Measurements from ENCODE around the gene FAM98B.
"Not testable (repeated sequence)": the region's sequence is repeated elsewhere in the genome, so short reads cannot be mapped to it uniquely, and the experiment has no call there.

FAM98B gene

GRCh38 chr15:38453971-38454695 is at the start of gene FAM98B:
FAM98B (plus strand) TSS chr15:38454127; CDS start chr15:38454162, 35 bp downstream.
- peak; percentile 95 for DNase-seq

GRCh38 chr15:38406436-38406835 is 47.5 kb upstream of the FAM98B start:
- no peak for DNase-seq

- no peak for DNase-seq
Measured at GRCh38 chr15:38408576-38408975, 45.4 kb upstream of the FAM98B start.

- DNase-seq = no peak
Measured at GRCh38 chr15:38411902-38412301, 42.0 kb upstream of the FAM98B start.

- DNase-seq = no peak
Measured at GRCh38 chr15:38412466-38412865, 41.5 kb upstream of the FAM98B start.

- no peak for DNase-seq
Measured at GRCh38 chr15:38414357-38414756, 39.6 kb upstream of the FAM98B start.

- no peak for DNase-seq
Measured at GRCh38 chr15:38421069-38421690, 32.7 kb upstream of the FAM98B start.

GRCh38 chr15:38424101-38424552 is 29.8 kb upstream of the FAM98B start:
- no peak for DNase-seq

- no peak for DNase-seq
Measured at GRCh38 chr15:38425269-38425668, 28.7 kb upstream of the FAM98B start.

GRCh38 chr15:38427380-38427779 is 26.5 kb upstream of the FAM98B start:
- no peak for DNase-seq

- DNase-seq = no peak
Measured at GRCh38 chr15:38430106-38430760, 23.7 kb upstream of the FAM98B start.

GRCh38 chr15:38436993-38437392 is 16.9 kb upstream of the FAM98B start:
- DNase-seq = no peak

GRCh38 chr15:38437603-38438002 is 16.3 kb upstream of the FAM98B start:
- not testable (repeated sequence) for DNase-seq

GRCh38 chr15:38438031-38438986 is 15.6 kb upstream of the FAM98B start:
- no peak for DNase-seq

- DNase-seq = peak; percentile 57
Measured at GRCh38 chr15:38440353-38441129, 13.4 kb upstream of the FAM98B start.

GRCh38 chr15:38441130-38441519 is 12.8 kb upstream of the FAM98B start:
- DNase-seq = peak; percentile 4

- no peak for DNase-seq
Measured at GRCh38 chr15:38454696-38455090, 766 bp downstream of the FAM98B start.

- DNase-seq = no peak
Measured at GRCh38 chr15:38455092-38455491, 1.2 kb downstream of the FAM98B start.

- no peak for DNase-seq
Measured at GRCh38 chr15:38458646-38459045, 4.7 kb downstream of the FAM98B start.

GRCh38 chr15:38459480-38459879 is 5.6 kb downstream of the FAM98B start:
- no peak for DNase-seq

GRCh38 chr15:38460543-38460942 is 6.6 kb downstream of the FAM98B start:
- DNase-seq = no peak
